Measurements from ENCODE around the gene FAM163B.

The FAM163B gene

DNA sequence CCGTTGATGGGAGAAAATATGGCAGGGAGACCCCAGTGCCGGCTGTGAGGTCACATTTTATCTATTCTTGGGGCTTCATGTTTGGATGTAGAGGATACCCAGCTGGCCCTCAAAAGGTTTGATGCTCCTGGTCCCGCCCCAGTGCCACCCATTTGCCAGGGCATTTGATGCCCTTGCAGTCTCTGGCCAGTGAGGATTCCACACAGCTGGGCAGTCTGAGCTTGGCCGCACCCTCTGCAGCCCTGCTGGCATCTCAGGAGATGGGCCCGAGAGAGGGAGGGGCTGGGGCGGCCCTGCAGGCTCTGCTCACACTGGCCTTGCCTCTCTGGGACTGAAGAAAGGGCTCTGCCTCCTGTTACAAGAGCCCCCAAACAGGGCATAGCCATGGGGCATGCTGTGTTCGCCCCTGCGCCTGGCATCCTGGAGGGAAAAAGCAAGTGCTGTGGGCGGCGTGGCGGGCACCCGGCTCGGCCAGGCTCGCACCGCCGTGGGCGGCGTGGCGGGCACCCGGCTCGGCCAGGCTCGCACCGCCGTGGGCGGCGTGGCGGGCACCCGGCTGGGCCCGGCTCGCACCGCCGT is 47.1 kb downstream of the FAM163B start:
- TF ChIP-seq GATA3 (IDR thresholded peaks at IDR 0.05; ENCODE audit: low read depth, low read length): no peak
- TF ChIP-seq GATA2 (IDR thresholded peaks at IDR 0.05; ENCODE audit: low read depth, low read length): no peak

DNA sequence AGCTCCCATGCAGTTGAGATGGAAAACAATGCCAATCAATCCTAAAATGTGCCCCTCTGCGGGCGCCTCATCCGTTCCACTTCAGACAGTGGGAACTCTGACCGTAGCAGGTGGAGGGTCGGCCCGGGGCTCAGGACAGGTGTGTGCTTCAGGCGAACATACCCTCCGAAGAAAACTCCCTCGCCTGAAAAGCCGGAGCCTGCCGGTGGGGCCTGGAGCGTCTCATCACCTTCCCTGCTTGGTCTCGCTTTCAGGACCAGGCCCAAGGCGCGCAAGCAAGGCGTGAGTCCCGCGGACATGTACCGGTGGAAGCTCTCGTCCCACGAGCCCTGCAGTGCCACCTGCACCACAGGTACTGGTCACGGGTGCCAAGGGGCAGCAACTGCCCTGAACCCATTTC is 48.2 kb downstream of the FAM163B start:
- TF ChIP-seq GATA2 (IDR thresholded peaks at IDR 0.05; ENCODE audit: low read depth, low read length) (no peak), GATA3 (IDR thresholded peaks at IDR 0.05; ENCODE audit: low read depth, low read length) (no peak)

DNA sequence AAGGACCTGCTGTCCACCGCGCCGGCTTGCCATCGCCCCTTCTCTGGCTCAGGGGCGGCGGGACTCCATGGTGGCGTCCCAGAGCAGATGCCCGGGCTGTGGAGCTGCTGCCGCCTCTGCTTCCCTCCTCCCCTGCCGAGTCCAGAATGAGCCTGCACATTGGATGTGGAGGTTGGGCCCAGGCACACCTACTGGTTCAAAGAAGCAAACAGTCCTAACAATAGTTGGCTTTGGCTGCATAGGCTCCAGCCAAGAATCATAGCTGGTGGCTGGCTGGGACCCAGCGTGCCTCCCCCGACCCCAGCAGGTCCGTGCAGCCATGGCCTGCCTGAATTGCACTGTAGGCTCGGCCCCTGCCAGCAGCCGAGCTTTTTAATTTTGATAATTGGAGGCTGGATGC is 48.9 kb downstream of the FAM163B start:
- TF ChIP-seq GATA3 (IDR thresholded peaks at IDR 0.05; ENCODE audit: low read depth, low read length) (no peak), GATA2 (IDR thresholded peaks at IDR 0.05; ENCODE audit: low read depth, low read length) (no peak)

DNA sequence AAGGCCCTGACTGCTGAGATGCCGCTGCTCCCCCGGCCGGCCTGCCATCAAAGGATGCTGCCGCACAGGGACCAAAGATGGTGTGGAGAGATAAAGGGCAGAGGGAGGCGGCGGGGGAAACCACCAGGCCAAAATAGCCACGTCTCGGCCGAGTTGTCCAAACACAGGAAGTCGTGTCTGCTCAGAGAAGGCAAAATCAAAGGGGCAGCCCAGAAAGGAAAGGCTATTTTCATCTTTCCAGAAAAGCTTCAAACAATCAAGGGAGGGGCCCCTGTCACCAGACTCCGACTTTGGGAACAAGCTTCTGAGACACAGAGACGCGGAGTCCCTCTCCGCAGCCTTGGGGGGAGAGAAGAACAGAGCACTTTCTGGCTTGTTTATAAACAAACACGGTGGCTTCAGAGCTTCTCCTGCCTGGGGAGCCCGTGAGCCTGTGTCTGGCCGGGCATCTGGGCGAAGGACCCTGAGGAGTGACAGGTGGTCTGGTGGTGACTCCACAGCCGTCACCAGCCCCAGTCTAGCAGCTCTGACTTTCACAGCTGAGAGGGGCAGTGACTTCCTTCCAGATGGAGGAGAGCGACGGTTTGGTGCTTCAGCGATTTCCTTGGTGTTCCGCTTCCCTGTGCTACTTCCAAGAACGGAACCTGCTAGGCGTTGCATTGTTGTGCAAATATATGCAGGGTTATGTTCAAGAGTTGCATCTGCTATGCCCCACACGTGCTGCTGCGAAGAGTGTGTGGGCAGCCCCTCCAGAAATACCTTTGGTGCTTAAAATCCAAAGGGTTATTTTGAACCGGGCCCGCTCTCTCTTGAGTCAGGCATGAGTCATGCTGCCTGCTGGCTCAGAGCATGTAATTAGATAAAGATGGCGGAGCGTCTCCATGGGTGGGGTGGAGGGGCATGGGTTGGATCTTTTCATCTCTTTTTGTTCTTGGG is 50.7 kb downstream of the FAM163B start:
- TF ChIP-seq GATA3 (IDR thresholded peaks at IDR 0.05; ENCODE audit: low read depth, low read length) (no peak), GATA2 (IDR thresholded peaks at IDR 0.05; ENCODE audit: low read depth, low read length) (peak; percentile 99)

DNA sequence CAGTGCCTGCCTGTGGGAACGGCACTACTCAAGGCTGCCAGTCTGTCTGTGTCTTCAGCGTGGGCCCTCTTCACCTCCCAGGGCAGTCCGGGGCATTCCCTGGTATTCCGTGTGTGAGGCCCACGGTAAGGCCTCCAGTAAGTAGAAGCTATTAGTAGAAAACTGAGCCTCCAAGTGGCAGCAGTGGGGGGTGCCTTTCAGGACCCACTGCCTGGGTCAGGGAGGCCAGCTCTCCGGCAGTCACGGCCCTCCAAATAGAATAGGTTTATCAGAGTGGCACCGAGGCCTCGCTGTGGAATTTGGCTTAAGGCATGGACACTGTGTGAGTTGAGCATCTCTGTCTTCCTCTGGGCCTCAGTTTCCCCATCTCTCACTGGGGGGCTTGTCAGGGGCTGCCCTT is 51.6 kb downstream of the FAM163B start:
- TF ChIP-seq GATA2 (IDR thresholded peaks at IDR 0.05; ENCODE audit: low read depth, low read length): no peak
- no peak for TF ChIP-seq GATA3 (IDR thresholded peaks at IDR 0.05; ENCODE audit: low read depth, low read length)

DNA sequence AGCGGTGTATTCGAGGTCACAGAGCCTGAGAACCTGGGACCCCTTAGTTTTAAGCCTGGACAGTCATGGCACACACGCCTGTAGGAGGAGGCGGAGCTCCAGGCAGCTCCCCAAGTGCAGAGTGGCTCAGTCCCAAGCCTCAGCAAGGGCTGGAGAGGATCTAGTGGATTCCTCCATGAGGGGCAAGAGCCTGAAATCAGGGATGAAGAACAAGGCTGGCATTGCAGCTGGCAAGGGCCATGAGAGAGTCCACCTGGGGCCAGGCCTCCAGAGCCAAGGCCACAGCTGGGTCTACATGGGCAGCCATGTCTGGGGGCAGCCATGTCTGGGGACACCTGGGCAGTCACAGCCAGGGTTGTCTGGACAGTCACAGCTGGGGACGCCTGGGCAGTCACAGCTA is 52.8 kb downstream of the FAM163B start:
- TF ChIP-seq GATA2 (IDR thresholded peaks at IDR 0.05; ENCODE audit: low read depth, low read length) (no peak), GATA3 (IDR thresholded peaks at IDR 0.05; ENCODE audit: low read depth, low read length) (no peak)

DNA sequence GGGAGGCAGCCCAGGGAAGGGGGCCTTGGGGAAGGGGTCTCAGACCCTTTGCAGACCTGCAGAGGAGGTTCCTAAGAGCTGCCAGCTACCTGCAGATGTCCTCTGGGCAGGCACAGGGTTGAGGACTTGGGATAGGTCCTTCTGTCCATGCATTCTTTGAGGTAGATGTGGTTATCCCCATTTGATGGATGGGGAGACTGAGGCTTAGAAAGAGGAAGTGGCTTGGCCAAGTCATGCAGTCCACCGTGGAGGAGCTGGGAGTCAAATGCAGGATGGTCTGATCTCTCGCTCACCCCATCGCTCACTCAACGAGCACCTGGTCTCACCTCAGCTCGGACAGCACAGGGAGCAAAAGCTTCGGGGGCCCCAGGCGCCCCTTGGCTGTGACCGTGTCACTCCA is 54.5 kb downstream of the FAM163B start:
- TF ChIP-seq GATA2 (IDR thresholded peaks at IDR 0.05; ENCODE audit: low read depth, low read length) (no peak), GATA3 (IDR thresholded peaks at IDR 0.05; ENCODE audit: low read depth, low read length) (no peak)

DNA sequence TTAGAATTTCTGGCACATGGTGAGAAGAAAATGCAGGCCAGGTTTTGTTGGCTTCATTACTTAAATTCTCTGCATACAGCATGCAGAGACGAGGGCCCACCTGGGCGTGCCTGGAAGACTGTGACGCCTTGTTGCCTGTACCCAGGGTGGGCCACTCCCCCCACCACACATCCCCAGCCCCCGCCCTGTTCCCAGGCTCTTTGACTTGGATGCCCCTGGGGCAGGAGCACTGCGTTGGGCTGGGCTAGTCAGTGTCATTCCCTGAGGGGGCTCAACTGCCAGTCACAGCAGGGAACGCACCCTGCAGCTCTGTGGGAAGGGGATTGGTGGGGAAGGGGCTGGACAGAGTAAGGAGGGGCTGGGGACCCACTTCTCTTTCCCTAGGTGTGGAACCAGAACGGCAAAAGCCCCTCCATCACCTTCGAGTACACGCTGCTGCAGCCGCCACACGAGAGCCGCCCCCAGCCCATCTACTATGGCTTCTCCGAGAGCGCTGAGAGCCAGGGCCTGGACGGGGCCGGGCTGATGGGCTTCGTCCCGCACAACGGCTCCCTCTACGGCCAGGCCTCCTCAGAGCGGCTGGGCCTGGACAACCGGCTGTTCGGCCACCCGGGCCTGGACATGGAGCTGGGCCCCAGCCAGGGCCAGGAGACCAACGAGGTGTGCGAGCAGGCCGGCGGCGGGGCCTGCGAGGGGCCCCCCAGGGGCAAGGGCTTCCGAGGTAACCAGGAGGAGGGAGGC is 55.0 kb downstream of the FAM163B start:
- TF ChIP-seq GATA3 (IDR thresholded peaks at IDR 0.05; ENCODE audit: low read depth, low read length): no peak
- no peak for TF ChIP-seq GATA2 (IDR thresholded peaks at IDR 0.05; ENCODE audit: low read depth, low read length)

DNA sequence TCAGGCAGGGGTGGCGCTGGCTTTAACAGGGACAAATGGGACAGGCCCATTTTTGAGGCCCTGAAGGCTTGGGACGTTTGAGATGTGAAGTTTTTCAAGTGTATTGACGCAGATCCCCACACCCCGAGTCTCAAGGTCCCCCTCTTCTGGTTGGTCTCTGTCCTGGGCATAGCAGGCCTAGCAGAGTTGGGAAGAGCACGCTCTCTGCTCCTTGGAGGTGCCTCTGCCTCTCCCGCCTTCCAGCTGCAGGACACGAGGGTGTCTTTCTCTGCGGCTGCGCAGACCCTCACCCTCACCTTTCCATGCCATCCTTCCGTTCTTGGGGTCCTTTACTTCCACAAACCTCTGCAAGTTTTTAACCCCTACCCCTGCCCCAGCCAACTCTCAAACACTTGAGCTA is 56.1 kb downstream of the FAM163B start:
- no peak for TF ChIP-seq GATA3 (IDR thresholded peaks at IDR 0.05; ENCODE audit: low read depth, low read length)
- no peak for TF ChIP-seq GATA2 (IDR thresholded peaks at IDR 0.05; ENCODE audit: low read depth, low read length)

DNA sequence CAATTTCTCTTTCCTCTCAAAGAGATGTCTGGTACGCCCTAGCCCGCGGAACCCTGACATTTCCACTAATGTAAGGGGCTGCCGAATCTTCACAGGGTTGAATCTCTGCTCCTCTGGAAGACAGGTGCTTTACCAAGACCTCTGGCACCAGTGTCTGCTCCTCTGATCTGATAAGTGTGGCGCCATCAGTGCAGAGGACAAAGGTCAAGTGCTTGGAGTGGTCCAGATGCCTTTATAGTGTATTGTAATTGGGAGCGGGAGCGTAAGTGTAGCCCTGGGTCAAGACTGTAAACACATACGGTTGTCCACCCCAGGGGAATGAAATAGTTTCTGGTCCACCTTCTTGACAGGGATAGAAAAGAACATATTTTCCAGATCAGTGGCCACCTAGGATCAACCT is 57.0 kb downstream of the FAM163B start:
- TF ChIP-seq GATA3 (IDR thresholded peaks at IDR 0.05; ENCODE audit: low read depth, low read length) (no peak), GATA2 (IDR thresholded peaks at IDR 0.05; ENCODE audit: low read depth, low read length) (no peak)

DNA sequence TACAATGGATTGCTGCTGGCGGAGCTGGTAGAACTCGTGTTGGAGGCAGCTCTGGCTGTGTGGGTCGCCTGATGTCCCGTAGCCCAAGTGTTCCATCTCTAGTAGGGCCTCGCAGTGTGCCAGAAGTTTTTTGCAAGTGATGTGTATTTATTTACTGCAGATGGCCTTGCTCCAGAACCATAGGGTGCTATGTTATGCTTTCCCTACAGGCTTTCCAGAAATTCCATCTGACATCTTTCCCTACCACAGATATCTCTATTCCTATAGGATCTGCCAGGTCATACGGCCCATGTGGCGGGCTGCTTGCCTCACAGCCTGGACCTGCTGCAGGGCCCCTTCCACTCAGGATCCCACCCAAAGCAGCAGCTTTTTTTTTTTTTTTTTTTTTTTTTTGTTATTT is 57.7 kb downstream of the FAM163B start:
- TF ChIP-seq GATA3 (IDR thresholded peaks at IDR 0.05; ENCODE audit: low read depth, low read length): no peak
- no peak for TF ChIP-seq GATA2 (IDR thresholded peaks at IDR 0.05; ENCODE audit: low read depth, low read length)

DNA sequence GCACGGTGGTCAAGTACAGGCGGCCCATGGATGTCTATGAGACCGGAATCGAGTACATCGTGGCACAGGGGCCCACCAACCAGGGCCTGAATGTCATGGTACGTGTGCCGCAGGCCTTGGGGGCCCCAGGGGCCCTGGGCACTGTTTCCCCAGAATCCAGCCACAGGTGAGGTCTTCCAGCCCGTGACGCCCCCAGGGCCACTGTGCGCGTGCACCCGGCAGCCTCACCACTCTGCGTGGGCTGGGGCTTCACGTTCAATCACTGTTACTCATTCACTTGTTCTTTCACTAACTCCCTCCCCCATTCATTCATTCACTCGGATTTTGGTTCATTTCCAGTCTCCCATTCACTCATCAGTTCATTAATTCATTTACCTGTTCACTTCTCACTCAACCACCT is 62.1 kb downstream of the FAM163B start:
- TF ChIP-seq GATA3 (IDR thresholded peaks at IDR 0.05; ENCODE audit: low read depth, low read length): no peak
- no peak for TF ChIP-seq GATA2 (IDR thresholded peaks at IDR 0.05; ENCODE audit: low read depth, low read length)

DNA sequence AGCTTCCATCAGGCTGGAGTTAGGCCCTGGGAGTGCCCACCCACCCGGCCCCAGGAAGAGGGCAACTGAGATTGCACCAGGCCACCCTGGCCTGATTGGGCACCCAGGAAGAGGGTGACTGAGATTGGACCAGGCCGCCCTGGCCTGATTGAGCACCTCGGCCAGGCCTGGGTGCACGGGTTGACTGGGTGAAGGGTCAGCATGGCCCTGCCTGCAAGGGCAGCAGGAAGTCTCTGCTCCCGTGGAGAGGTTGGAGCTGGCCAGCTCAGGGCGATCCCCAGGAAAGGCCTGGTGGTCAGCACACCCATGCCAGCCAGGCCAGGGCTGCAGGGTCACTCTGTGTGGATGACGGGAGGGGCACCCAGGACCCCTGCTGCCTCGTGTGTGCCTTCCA is 62.9 kb downstream of the FAM163B start:
- TF ChIP-seq GATA3 (IDR thresholded peaks at IDR 0.05; ENCODE audit: low read depth, low read length): no peak
- TF ChIP-seq GATA2 (IDR thresholded peaks at IDR 0.05; ENCODE audit: low read depth, low read length): no peak

DNA sequence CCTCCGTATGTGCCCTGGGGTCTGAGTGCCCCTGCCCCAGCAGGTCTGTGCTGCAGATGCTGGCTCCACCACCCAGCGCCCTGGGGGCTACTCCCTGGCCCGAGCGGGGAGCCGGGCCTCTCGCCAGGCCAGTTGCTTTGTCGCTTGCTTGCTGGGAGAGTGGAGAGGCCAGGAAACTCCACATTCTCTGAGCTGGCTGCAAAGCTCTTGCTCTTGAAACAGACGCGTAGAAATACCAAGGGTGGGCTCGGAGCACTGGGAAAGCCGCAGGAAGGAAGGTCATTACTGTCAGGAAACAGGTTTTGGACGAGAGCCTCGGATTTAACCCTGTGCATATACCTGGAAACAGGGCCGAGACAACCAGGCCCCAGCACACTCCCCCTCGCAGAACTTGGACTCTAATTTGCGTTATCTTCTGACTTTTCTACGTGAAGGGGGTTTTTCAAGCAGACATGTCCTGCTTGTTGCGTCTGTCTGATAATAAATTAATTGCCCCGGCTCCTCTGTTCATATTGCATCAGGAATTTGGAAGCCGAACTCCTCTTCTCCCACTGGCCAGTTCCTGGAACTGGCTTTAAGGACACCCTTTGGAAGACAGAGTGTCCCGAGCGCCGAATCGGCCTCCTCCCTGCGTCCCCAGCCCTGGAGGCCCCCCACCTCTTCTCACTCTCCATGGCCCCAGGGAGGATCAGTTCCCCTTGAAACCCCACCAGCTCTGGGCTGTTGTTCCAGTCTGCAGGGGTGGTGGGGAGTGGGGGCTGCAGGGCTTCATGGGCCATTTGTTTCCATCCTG is 63.5 kb downstream of the FAM163B start:
- no peak for TF ChIP-seq GATA2 (IDR thresholded peaks at IDR 0.05; ENCODE audit: low read depth, low read length)
- no peak for TF ChIP-seq GATA3 (IDR thresholded peaks at IDR 0.05; ENCODE audit: low read depth, low read length)
